A549 (cell line): ENCODE measurements around the gene ESRRB. TPM values are rescaled to one million over a fixed set of nuclear protein-coding genes. Genes with fewer than 3 reads are reported as not detected.

ENCODE experiments used
- ATAC-seq, 2 experiments: fragments of 200-7000 bp in 1 of 2; fragments of >200 bp in 1 of 2; cut with Nextera tagmentation in 1 of 2; cut with Tn5 transposase in 1 of 2; 3 replicates each; pipeline versions ENCODE4 v1.8.0 to v1.9.1; 2018 to 2020; ENCODE audit warnings: mild to moderate bottlenecking in 1 of 2, moderate library complexity in 1 of 2
- CTCF ChIA-PET: fragments of 300-600 bp; sonication (Branson Sonifier 250); formaldehyde crosslinking; extraction: SDS; loops from one replicate; lab custom pipeline; 2021; ENCODE audit warnings: antibody characterized with exemption, inconsistent platforms; lab: Yijun Ruan, JAX
- POLR2A ChIA-PET: fragments of 350-600 bp; formaldehyde crosslinking; extraction: SDS; loops from one replicate; lab custom pipeline; 2021; ENCODE audit warnings: antibody characterized with exemption, inconsistent platforms; lab: Yijun Ruan, JAX
- DNase-seq, 2 experiments: peaks; one replicate each; pipeline versions ENCODE4 v3.0.0 to v3.0.0-alpha.2; 2011 to 2016; ENCODE audit warnings: low read depth in 1 of 2, low spot score in 1 of 2
- FAIRE-seq: peaks from 2 replicates; lab custom pipeline; 2011; peaks lifted over from hg19 to GRCh38; lab: Jason Lieb, UNC
- H3K27ac ChIP-seq, 2 experiments: fragments of >200 bp; sonication (Bioruptor Twin); formaldehyde crosslinking; 3 replicates each; pipeline ENCODE4 v1.5.1; 2016 to 2017
- H3K4me1 ChIP-seq: fragments of >200 bp; sonication (Bioruptor Twin); formaldehyde crosslinking; 3 replicates; pipeline ENCODE4 v1.6.1; 2016
- H3K4me2 ChIP-seq: fragments of >200 bp; sonication (Bioruptor Twin); formaldehyde crosslinking; 3 replicates; pipeline ENCODE4 v1.6.1; 2016
- H3K4me3 ChIP-seq: fragments of >200 bp; sonication (Bioruptor Twin); formaldehyde crosslinking; 3 replicates; pipeline ENCODE4 v1.5.1; 2016
- H3K9me3 ChIP-seq: fragments of >200 bp; sonication (Bioruptor Twin); formaldehyde crosslinking; 3 replicates; pipeline ENCODE4 v1.6.1; 2016
- CBX2 ChIP-seq: fragments of 200-600 bp; sonication (generic); IDR thresholded peaks from 2 replicates; pipeline ENCODE4 v1.6.1; 2016; ENCODE audit warnings: low read depth, mild to moderate bottlenecking, borderline replicate concordance
- CBX8 ChIP-seq: fragments of 200-600 bp; sonication (generic); IDR thresholded peaks from 2 replicates; pipeline ENCODE4 v1.6.1; 2016
- CHD2 ChIP-seq: fragments of 150-350 bp; IDR thresholded peaks from 2 replicates; pipeline ENCODE4 v1.6.1; 2014; ENCODE audit warnings: low read length; ENCODE audit not compliant: partially characterized antibody
- ELK1 ChIP-seq: fragments of 150-350 bp; IDR thresholded peaks from 2 replicates; pipeline ENCODE4 v1.6.1; 2014; ENCODE audit warnings: low read depth, mild to moderate bottlenecking, low read length
- HEYL ChIP-seq: fragments of 250-450 bp; sonication (Bioruptor Pico); IDR thresholded peaks from 2 replicates; pipeline ENCODE4 v1.8.0; 2021; ENCODE audit warnings: mild to moderate bottlenecking, moderate library complexity
- HOXB13 ChIP-seq: fragments of 250-450 bp; sonication (Bioruptor Pico); IDR thresholded peaks from 2 replicates; pipeline ENCODE4 v1.5.0; 2020; ENCODE audit warnings: low read depth, mild to moderate bottlenecking, moderate library complexity
- HOXB5 ChIP-seq: fragments of 250-450 bp; sonication (Bioruptor Pico); IDR thresholded peaks from 2 replicates; pipeline ENCODE4 v1.5.0; 2020; ENCODE audit warnings: mild to moderate bottlenecking, moderate library complexity
- JUN ChIP-seq, 2 experiments: fragments of >200 bp; sonication (Bioruptor Twin); formaldehyde crosslinking; IDR thresholded peaks; 2 replicates in 1 of 2; 3 replicates in 1 of 2; pipeline ENCODE4 v1.6.1; 2016 to 2017
- KDM5A ChIP-seq: fragments of 200-600 bp; sonication (generic); IDR thresholded peaks from 2 replicates; pipeline ENCODE4 v1.6.1; 2016; ENCODE audit warnings: antibody characterized with exemption, mild to moderate bottlenecking
- MAFK ChIP-seq: fragments of 450-650 bp; IDR thresholded peaks from 2 replicates; pipeline ENCODE4 v1.6.1; 2014; ENCODE audit not compliant: partially characterized antibody
- NPAS2 ChIP-seq: fragments of 250-450 bp; sonication (Bioruptor Pico); IDR thresholded peaks from 2 replicates; pipeline ENCODE4 v1.8.0; 2022; ENCODE audit warnings: mild to moderate bottlenecking, moderate library complexity, borderline replicate concordance
- RARB ChIP-seq: fragments of 250-450 bp; sonication (Bioruptor Pico); IDR thresholded peaks from 2 replicates; pipeline ENCODE4 v1.8.0; 2021; ENCODE audit warnings: mild to moderate bottlenecking, moderate library complexity
- RFX5 ChIP-seq: fragments of 450-650 bp; IDR thresholded peaks from 2 replicates; pipeline ENCODE4 v1.7.1; 2014; ENCODE audit warnings: antibody characterized with exemption, mild to moderate bottlenecking, moderate library complexity
- RNF2 ChIP-seq: fragments of 200-600 bp; sonication (generic); IDR thresholded peaks from 2 replicates; pipeline ENCODE4 v1.6.1; 2016; ENCODE audit warnings: low read depth, mild to moderate bottlenecking, antibody characterized with exemption, moderate library complexity, borderline replicate concordance
- SREBF2 ChIP-seq: fragments of 450-650 bp; IDR thresholded peaks from 2 replicates; pipeline ENCODE4 v1.6.1; 2014; ENCODE audit warnings: mild to moderate bottlenecking, moderate library complexity
- TFCP2L1 ChIP-seq: fragments of 250-450 bp; sonication (Bioruptor Pico); IDR thresholded peaks from 2 replicates; pipeline ENCODE4 v1.5.0; 2021; ENCODE audit warnings: mild to moderate bottlenecking
- USF2 ChIP-seq: fragments of 450-650 bp; IDR thresholded peaks from 2 replicates; pipeline ENCODE4 v1.6.1; 2014; ENCODE audit warnings: antibody characterized with exemption
- ZSCAN20 ChIP-seq: fragments of 250-450 bp; sonication (Bioruptor Pico); IDR thresholded peaks from 2 replicates; pipeline ENCODE4 v1.8.0; 2022; ENCODE audit warnings: mild to moderate bottlenecking, moderate library complexity
- WGBS: methylation state at CpG from one replicate; pipeline ENCODE4 v1.1.6; 2017; ENCODE audit errors: missing lambda C conversion rate; 5-methylcytosine and 5-hydroxymethylcytosine counted together
- polyA plus RNA-seq, 4 experiments: library from polyadenylated mRNA; depleted of rRNA in 3 of 4; stranded (reverse); fragments of >200 nt; fragmentation: RNase III in 1 of 4; extraction: RNeasy Plus Mini Kit Qiagen cat#74134 plus additional on column Dnase treatment in 1 of 4; gene quantifications; 2 replicates in 3 of 4; 3 replicates in 1 of 4; pipeline ENCODE4 v1.2.3, GENCODE V29; 2011 to 2017
- TF ChIP-seq, protein P1 (sequence below): fragments of >200 bp; sonication (Bioruptor Twin); formaldehyde crosslinking; IDR thresholded peaks from 3 replicates; pipeline ENCODE4 v1.6.1; 2016
- TF ChIP-seq, protein P2 (sequence below): IDR thresholded peaks from 2 replicates; pipeline ENCODE4 v1.6.1; 2012

The ESRRB gene
- polyA plus RNA-seq, 2 of the 4 experiments (the other 2 are of a cell fraction) = 0.15 to 0.19 TPM

- WGBS = 27% methylated on average over 5 of the region's 8 CpGs
- FAIRE-seq (no peak), DNase-seq (no peak), ATAC-seq (no peak; a peak in 1 of 6 replicates)
- TF ChIP-seq RFX5 = no peak
- H3K27ac ChIP-seq = no peak overlapping the region
- no peak overlapping the region for H3K4me2 ChIP-seq
- no peaks in the 10 kb centered on the region for H3K4me1 ChIP-seq
- no peak overlapping the region for H3K4me3 ChIP-seq
- ChIA-PET POLR2A (interaction anchor here (0.6 kb wide), 1 partner anchor 284 kb away, joined by 4 read pairs; no protein-coding TSS in a partner anchor), CTCF (interaction anchor here (1.0 kb wide), 1 partner anchor 296 kb away, joined by 3 read pairs; no protein-coding TSS in a partner anchor)
- no peaks in the 10 kb centered on the region for H3K9me3 ChIP-seq
These were observed 29.4 kb upstream of the ESRRB start for GRCh38 chr14:76346391-76347160.

- H3K9me3 ChIP-seq = no peaks in the 10 kb centered on the region
- TF ChIP-seq ZSCAN20 (CRISPR knock-in tag) (no peak), ELK1 (no peak), RFX5 (no peak), TFCP2L1 (CRISPR knock-in tag) (no peak), CHD2 (no peak), USF2 (no peak), CBX8 (no peak), KDM5A (no peak), SREBF2 (no peak), RNF2 (no peak), NPAS2 (CRISPR knock-in tag) (no peak), MAFK (no peak), HOXB13 (CRISPR knock-in tag) (no peak), JUN (IDR thresholded peaks at IDR 0.05) (no peak), HOXB5 (CRISPR knock-in tag) (no peak), CBX2 (no peak), RARB (CRISPR knock-in tag) (no peak), HEYL (CRISPR knock-in tag) (no peak)
- TF ChIP-seq, protein P1, sequence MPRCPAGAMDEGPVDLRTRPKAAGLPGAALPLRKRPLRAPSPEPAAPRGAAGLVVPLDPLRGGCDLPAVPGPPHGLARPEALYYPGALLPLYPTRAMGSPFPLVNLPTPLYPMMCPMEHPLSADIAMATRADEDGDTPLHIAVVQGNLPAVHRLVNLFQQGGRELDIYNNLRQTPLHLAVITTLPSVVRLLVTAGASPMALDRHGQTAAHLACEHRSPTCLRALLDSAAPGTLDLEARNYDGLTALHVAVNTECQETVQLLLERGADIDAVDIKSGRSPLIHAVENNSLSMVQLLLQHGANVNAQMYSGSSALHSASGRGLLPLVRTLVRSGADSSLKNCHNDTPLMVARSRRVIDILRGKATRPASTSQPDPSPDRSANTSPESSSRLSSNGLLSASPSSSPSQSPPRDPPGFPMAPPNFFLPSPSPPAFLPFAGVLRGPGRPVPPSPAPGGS = no peak
- TF ChIP-seq, protein P2, sequence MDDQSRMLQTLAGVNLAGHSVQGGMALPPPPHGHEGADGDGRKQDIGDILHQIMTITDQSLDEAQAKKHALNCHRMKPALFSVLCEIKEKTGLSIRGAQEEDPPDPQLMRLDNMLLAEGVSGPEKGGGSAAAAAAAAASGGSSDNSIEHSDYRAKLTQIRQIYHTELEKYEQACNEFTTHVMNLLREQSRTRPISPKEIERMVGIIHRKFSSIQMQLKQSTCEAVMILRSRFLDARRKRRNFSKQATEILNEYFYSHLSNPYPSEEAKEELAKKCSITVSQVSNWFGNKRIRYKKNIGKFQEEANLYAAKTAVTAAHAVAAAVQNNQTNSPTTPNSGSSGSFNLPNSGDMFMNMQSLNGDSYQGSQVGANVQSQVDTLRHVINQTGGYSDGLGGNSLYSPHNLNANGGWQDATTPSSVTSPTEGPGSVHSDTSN = no peak
- ATAC-seq = no peak
- 66% methylated on average over 8 of the region's 8 CpGs for WGBS
- H3K4me1 ChIP-seq = no peaks in the 10 kb centered on the region
- H3K27ac ChIP-seq = no peak overlapping the region
- DNase-seq = no peak
- FAIRE-seq = no peak
- no peak overlapping the region for H3K4me3 ChIP-seq
- CTCF ChIA-PET = interaction anchor here (0.6 to 8.3 kb wide), 5 partner anchors 15 to 640 kb away, joined by 3 to 142 read pairs (median 4); no protein-coding TSS in a partner anchor
- POLR2A ChIA-PET = no interaction called here
- no peak overlapping the region for H3K4me2 ChIP-seq
These were observed 27.0 kb upstream of the ESRRB start for GRCh38 chr14:76348898-76349297.
